Pancreas (tissue), 10 donors: ENCODE results near the gene SFMBT2. TPM values are rescaled to one million over a fixed set of nuclear protein-coding genes. Genes with fewer than 3 reads are reported as not detected.

Experiments
- ATAC-seq, 4 donors: fragments of 200-7000 bp; cut with Tn5 transposase; one replicate each; pipeline versions ENCODE4 v1.8.0 to v1.9.1; 2020; ENCODE audit warnings: mild to moderate bottlenecking in 4 of 4, moderate library complexity in 4 of 4
- DNase-seq, 6 donors: peaks; one replicate each; pipeline ENCODE4 v3.0.0-alpha.2; 2020
- FAIRE-seq: peaks from 2 replicates; lab custom pipeline; 2012; peaks lifted over from hg19 to GRCh38; lab: Jason Lieb, UNC
- H3K27ac ChIP-seq, 4 donors: fragments of 200-600 bp; sonication (generic); 1 replicate in 3 of 4; 2 replicates in 1 of 4; pipeline versions ENCODE4 v1.5.0 to v1.8.0; 2020
- H3K27me3 ChIP-seq, 4 donors: fragments of 200-600 bp; one replicate each; pipeline ENCODE4 v1.8.0; 2021
- H3K36me3 ChIP-seq, 3 donors: fragments of 200-600 bp; sonication (generic) in 1 of 3; one replicate each; pipeline versions ENCODE4 v1.5.0 to v1.8.0; 2020 to 2021
- H3K4me1 ChIP-seq, 3 donors: fragments of 200-600 bp; one replicate each; pipeline ENCODE4 v1.8.0; 2021
- H3K4me3 ChIP-seq, 4 donors: fragments of 200-600 bp; sonication (generic) in 2 of 4; one replicate each; pipeline versions ENCODE4 v1.5.0 to v1.8.0; 2020 to 2021
- H3K9me3 ChIP-seq, 4 donors: fragments of 200-600 bp; one replicate each; pipeline ENCODE4 v1.8.0; 2021
- CTCF ChIP-seq, 4 donors: fragments of 200-600 bp; sonication (generic) in 3 of 4; IDR thresholded peaks; one replicate each; pipeline versions ENCODE4 v1.5.0 to v1.8.0; 2021; ENCODE audit warnings: antibody characterized with exemption in 4 of 4
- WGBS, 2 donors: extraction: QIAGEN DNeasy Blood & Tissue Kit; methylation state at CpG; one replicate each; pipeline ENCODE4 v1.1.7; 2013; 5-methylcytosine and 5-hydroxymethylcytosine counted together
- intact Hi-C, 3 donors: fragments of 100-400 bp; cut with DNase I; formaldehyde crosslinking; loops; one replicate each; pipeline versions ENCODE4 v1.11.1 to v1.14.2; 2022
- polyA plus RNA-seq, 2 donors: library from polyadenylated mRNA; stranded (reverse); fragments of 200-250 nt; gene quantifications; one replicate each; pipeline ENCODE4 v1.2.3, GENCODE V29; 2013
- total RNA-seq, 6 donors: library from RNA; stranded (reverse); fragmentation: NEBNext Ultra II Directional in 4 of 6; extraction: Animal tissue kit (Norgen Biotek cat#: 25700) in 4 of 6; gene quantifications; one replicate each; pipeline versions ENCODE4 v1.2.1 to v1.2.4, GENCODE V29; 2021 to 2023
- donor health status: healthy with polysubstance abuse.
- donor health status: DM: no; HTN: no; CAD: no; lungs with moderate emphysema.
- donor health status: DM: no; HTN: no; CAD: no.
- donor health status: control.
- donor health status: control.
- donor health status: Bipolar disorder and iron deficiency.
- donor health status: DM: yes; HTN: yes; CAD: no.
- donor health status: DM: no; HTN: no; CAD: no.
- donor health status: DM: no; HTN: no; CAD: no.
- donor health status: DM: yes; HTN: yes; CAD: no.

SFMBT2 gene
- total and polyA plus RNA-seq, 8 donors: 0.65 to 9.4 (median 1.9) TPM

- no peaks in the 10 kb centered on the region for H3K9me3 ChIP-seq
- H3K36me3 ChIP-seq: no peaks in the 10 kb centered on the region
- peak in 3 of 4 donors; percentile 6 to 9 (median 7) for ATAC-seq
- peak in 5 of 6 donors; percentile 11 to 77 (median 44) for DNase-seq
- 9 to 11% methylated on average over 77 of the region's 77 CpGs for WGBS, 2 donors
- intact Hi-C loops: loop anchor here in 1 of 3 donors (10.0 kb wide), 1 partner anchor 143 kb away; no protein-coding TSS in a partner anchor
- TF ChIP-seq CTCF (IDR thresholded peaks at IDR 0.05): no peak
- peak overlapping the region; percentile 23 to 60 (median 48) for H3K4me3 ChIP-seq
- peaks cover 0 to 6% (median 4%) of the 10 kb centered on the region in 3 donors for H3K4me1 ChIP-seq
- H3K27me3 ChIP-seq: peaks cover 0 to 10% (median 6%) of the 10 kb centered on the region in 4 donors
- H3K27ac ChIP-seq: peak overlapping the region in 2 of 4 donors; percentile 39 to 61
- FAIRE-seq: no peak
Observed at GRCh38 chr10:7407368-7408290, 3.2 kb downstream of the SFMBT2 start.

GRCh38 chr10:7406712-7407333 lies 4.0 kb downstream of the SFMBT2 start:
- no peak for TF ChIP-seq CTCF (IDR thresholded peaks at IDR 0.05)
- Histone ChIP-seq H3K27ac (peak overlapping the region in 1 of 4 donors; percentile 61), H3K36me3 (no peaks in the 10 kb centered on the region), H3K27me3 (peaks cover 0 to 7% (median under 1%) of the 10 kb centered on the region in 4 donors), H3K4me3 (peak overlapping the region in 2 of 4 donors; percentile 56 to 60), H3K9me3 (no peaks in the 10 kb centered on the region), H3K4me1 (peaks cover 0 to 6% (median 4%) of the 10 kb centered on the region in 3 donors)
- intact Hi-C loops: loop anchor here in 1 of 3 donors (10.0 kb wide), 1 partner anchor 142 kb away; no protein-coding TSS in a partner anchor
- FAIRE-seq (no peak), ATAC-seq (no peak), DNase-seq (no peak)
- WGBS, 2 donors: 64 to 71% methylated on average over 14 of the region's 14 CpGs

GRCh38 chr10:7405637-7406036 lies 5.2 kb downstream of the SFMBT2 start:
- Histone ChIP-seq H3K4me3 (no peak overlapping the region), H3K27ac (no peak overlapping the region), H3K4me1 (peaks cover 0 to 4% (median 0%) of the 10 kb centered on the region in 3 donors), H3K9me3 (no peaks in the 10 kb centered on the region), H3K27me3 (no peaks in the 10 kb centered on the region), H3K36me3 (no peaks in the 10 kb centered on the region)
- intact Hi-C loops: loop anchor here in 1 of 3 donors (10.0 kb wide), 1 partner anchor 141 kb away; no protein-coding TSS in a partner anchor
- DNase-seq (no peak), ATAC-seq (no peak), FAIRE-seq (no peak)
- TF ChIP-seq CTCF (IDR thresholded peaks at IDR 0.05): no peak
- 25 to 69% methylated on average over 2 to 4 of the region's 4 CpGs for WGBS, 2 donors

- Histone ChIP-seq H3K4me1 (peaks cover 0 to 3% (median 0%) of the 10 kb centered on the region in 3 donors), H3K9me3 (no peaks in the 10 kb centered on the region), H3K4me3 (no peak overlapping the region), H3K27ac (no peak overlapping the region), H3K27me3 (no peaks in the 10 kb centered on the region), H3K36me3 (no peaks in the 10 kb centered on the region)
- FAIRE-seq: no peak
- intact Hi-C loops: loop anchor here in 1 of 3 donors (10.0 kb wide), 1 partner anchor 139 kb away; no protein-coding TSS in a partner anchor
- 36 to 76% methylated on average over 1 of the region's 1 CpG for WGBS, 2 donors
- no peak for TF ChIP-seq CTCF (IDR thresholded peaks at IDR 0.05)
- no peak for DNase-seq
- no peak for ATAC-seq
Observed at GRCh38 chr10:7403620-7404019, 7.2 kb downstream of the SFMBT2 start.
